Neural crest cell (in vitro differentiated cells): Measurements from ENCODE around the gene JAGN1. TPM values are rescaled to one million over a fixed set of nuclear protein-coding genes. Genes with fewer than 3 reads are reported as not detected.
A peak's percentile ranks its signal among the peaks of the same experiment; 100 is the strongest.

Experiments used
- DNase-seq: peaks from one replicate; pipeline ENCODE4 v3.0.0; 2021; ENCODE audit warnings: low read depth, mixed read lengths, low spot score
- H3K27ac Mint-ChIP-seq: one replicate; pipeline ENCODE4 v1.8.0; 2021; ENCODE audit warnings: mild to moderate bottlenecking, mixed read lengths; ENCODE audit not compliant: unreplicated experiment
- H3K27me3 Mint-ChIP-seq: 2 replicates; pipeline ENCODE4 v1.8.0; 2021; ENCODE audit warnings: low read depth, mild to moderate bottlenecking, mixed read lengths
- H3K36me3 Mint-ChIP-seq: 2 replicates; pipeline ENCODE4 v1.8.0; 2021; ENCODE audit warnings: low read depth, mild to moderate bottlenecking, mixed read lengths
- H3K4me1 Mint-ChIP-seq: 2 replicates; pipeline ENCODE4 v1.8.0; 2021; ENCODE audit warnings: mixed read lengths
- H3K4me3 Mint-ChIP-seq: one replicate; pipeline ENCODE4 v1.8.0; 2021; ENCODE audit warnings: mild to moderate bottlenecking, mixed read lengths
- H3K9me3 Mint-ChIP-seq: 2 replicates; pipeline ENCODE4 v1.8.0; 2021; ENCODE audit warnings: mixed read lengths
- total RNA-seq: library from RNA; stranded (reverse); gene quantifications from 2 replicates; pipeline ENCODE4 v1.2.1, GENCODE V29; 2021
- TF ChIP-seq, protein P1 (sequence below): fragments of 200-600 bp; sonication (generic); conservative IDR thresholded peaks from 2 replicates; pipeline ENCODE4 v1.5.0; 2021; ENCODE audit warnings: antibody characterized with exemption, mild to moderate bottlenecking

The JAGN1 gene
- total RNA-seq, 1 donor from 2014 or later, result 41.1 TPM

DNA sequence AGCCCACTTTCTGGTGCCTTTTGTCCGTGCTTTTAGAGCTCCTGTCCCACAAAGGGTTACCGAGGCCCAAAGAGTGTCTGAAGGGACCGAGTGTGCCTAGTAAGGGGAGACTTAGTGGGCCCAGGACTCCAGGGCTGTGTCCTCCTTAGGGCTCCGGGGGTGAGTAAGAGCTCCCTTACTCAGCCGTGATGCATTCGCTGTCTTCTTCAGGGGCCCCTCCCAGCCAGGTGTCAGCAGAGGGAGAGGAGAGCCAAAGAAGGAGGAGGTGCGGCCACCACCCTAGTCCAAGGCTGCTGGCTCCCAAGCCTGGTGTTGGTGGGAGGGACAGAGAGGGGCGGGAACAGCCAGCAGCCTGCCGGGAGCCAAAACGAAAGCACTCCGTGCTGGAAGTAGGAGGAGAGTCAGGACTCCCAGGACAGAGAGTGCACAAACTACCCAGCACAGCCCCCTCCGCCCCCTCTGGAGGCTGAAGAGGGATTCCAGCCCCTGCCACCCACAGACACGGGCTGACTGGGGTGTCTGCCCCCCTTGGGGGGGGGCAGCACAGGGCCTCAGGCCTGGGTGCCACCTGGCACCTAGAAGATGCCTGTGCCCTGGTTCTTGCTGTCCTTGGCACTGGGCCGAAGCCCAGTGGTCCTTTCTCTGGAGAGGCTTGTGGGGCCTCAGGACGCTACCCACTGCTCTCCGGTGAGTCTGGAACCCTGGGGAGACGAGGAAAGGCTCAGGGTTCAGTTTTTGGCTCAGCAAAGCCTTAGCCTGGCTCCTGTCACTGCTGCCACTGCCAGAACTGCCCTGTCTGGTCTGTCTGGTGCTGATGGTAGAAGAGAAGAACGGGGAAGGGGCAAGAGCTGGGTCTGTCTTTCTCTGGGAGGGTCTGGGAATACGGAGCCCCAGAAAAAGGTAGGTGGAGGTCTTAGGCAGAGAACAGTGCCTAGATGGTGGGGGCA lies 26.6 kb downstream of the JAGN1 start, which contains the start of gene IL17RC:
TSS of gene IL17RC (plus strand) at position 365 of the 947 bp plus-strand sequence. CDS start at position 583, 218 bp downstream.
- peak; percentile 27 for DNase-seq
- no peaks in the 10 kb centered on the region for H3K36me3 Mint-ChIP-seq
- H3K27me3 Mint-ChIP-seq, result no peaks in the 10 kb centered on the region
- H3K9me3 Mint-ChIP-seq, result no peaks in the 10 kb centered on the region
- H3K4me3 Mint-ChIP-seq, result peak within 1 kb of the TSS; percentile 84
- peaks cover 13% of the 10 kb centered on the region for H3K4me1 Mint-ChIP-seq
- H3K27ac Mint-ChIP-seq, result peak within 1 kb of the TSS; percentile 75
- TF ChIP-seq, protein P1, sequence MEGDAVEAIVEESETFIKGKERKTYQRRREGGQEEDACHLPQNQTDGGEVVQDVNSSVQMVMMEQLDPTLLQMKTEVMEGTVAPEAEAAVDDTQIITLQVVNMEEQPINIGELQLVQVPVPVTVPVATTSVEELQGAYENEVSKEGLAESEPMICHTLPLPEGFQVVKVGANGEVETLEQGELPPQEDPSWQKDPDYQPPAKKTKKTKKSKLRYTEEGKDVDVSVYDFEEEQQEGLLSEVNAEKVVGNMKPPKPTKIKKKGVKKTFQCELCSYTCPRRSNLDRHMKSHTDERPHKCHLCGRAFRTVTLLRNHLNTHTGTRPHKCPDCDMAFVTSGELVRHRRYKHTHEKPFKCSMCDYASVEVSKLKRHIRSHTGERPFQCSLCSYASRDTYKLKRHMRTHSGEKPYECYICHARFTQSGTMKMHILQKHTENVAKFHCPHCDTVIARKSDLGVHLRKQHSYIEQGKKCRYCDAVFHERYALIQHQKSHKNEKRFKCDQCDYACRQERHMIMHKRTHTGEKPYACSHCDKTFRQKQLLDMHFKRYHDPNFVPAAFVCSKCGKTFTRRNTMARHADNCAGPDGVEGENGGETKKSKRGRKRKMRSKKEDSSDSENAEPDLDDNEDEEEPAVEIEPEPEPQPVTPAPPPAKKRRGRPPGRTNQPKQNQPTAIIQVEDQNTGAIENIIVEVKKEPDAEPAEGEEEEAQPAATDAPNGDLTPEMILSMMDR, result no peak

DNA sequence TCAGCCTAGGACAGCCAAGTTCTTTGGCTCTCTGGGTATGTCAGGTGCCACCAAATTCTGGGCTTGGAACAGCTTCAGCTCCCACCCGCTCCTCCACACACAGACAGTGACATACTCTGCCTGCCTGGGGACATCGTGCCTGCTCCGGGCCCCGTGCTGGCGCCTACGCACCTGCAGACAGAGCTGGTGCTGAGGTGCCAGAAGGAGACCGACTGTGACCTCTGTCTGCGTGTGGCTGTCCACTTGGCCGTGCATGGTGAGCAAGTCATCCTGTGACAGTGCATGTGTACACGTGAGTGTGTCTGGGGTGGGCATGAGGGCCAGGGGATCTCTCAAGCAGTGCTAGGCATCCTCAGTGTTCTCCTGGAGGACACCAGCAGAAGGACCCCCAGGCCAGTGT lies 27.4 kb downstream of the JAGN1 start:
- Mint-ChIP-seq H3K27me3 (no peaks in the 10 kb centered on the region), H3K9me3 (no peaks in the 10 kb centered on the region), H3K4me3 (no peak overlapping the region), H3K27ac (no peak overlapping the region), H3K36me3 (no peaks in the 10 kb centered on the region), H3K4me1 (peaks cover 13% of the 10 kb centered on the region)
- DNase-seq, result no peak
- TF ChIP-seq, protein P1, result no peak

DNA sequence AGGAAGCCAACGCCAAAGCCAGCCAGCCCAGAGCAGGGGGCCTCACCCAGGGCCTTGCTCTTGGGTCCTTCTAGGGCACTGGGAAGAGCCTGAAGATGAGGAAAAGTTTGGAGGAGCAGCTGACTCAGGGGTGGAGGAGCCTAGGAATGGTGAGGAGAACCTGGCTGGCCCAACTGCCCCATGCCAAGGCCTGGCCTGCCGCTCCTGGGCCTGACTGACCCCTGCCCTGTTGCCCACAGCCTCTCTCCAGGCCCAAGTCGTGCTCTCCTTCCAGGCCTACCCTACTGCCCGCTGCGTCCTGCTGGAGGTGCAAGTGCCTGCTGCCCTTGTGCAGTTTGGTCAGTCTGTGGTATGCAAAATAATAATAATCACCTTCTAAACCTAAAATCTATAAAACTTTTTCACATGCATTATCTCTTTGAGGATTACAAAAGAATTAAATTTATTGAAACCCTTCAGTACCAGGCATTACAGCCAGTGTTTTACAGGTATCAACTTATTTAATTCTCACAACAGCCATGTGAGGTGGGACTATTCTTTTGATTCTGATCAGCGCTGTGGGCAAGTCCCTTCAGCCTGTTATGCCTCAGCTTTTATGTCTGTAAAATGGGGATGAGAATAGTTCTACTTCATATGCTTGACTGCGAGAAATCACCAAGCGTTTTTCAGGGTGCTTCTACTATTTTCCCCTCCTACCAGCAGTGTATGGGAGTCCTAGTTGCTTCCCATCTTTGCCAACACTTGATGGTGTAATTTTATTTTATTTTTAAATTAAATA lies 28.0 kb downstream of the JAGN1 start:
- H3K4me3 Mint-ChIP-seq, result no peak overlapping the region
- H3K36me3 Mint-ChIP-seq, result no peaks in the 10 kb centered on the region
- H3K27me3 Mint-ChIP-seq, result no peaks in the 10 kb centered on the region
- H3K27ac Mint-ChIP-seq, result no peak overlapping the region
- no peaks in the 10 kb centered on the region for H3K9me3 Mint-ChIP-seq
- no peak for DNase-seq
- TF ChIP-seq, protein P1, result no peak
- H3K4me1 Mint-ChIP-seq, result peaks cover 13% of the 10 kb centered on the region

DNA sequence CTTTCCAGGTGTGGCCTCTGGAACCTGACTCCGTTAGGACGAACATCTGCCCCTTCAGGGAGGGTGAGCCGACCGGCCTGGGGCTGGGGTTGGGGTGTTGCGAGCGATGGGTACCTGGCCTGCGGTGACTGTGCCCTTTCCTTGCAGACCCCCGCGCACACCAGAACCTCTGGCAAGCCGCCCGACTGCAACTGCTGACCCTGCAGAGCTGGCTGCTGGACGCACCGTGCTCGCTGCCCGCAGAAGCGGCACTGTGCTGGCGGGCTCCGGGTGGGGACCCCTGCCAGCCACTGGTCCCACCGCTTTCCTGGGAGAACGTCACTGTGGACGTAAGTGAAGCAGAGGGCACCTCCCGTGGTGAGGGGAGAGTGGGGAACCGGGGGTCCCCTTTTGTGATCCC lies 37.7 kb downstream of the JAGN1 start:
- H3K27ac Mint-ChIP-seq, result no peak overlapping the region
- H3K36me3 Mint-ChIP-seq, result no peaks in the 10 kb centered on the region
- no peak for DNase-seq
- H3K9me3 Mint-ChIP-seq, result no peaks in the 10 kb centered on the region
- no peak overlapping the region for H3K4me3 Mint-ChIP-seq
- peaks cover 9% of the 10 kb centered on the region for H3K4me1 Mint-ChIP-seq
- TF ChIP-seq, protein P1, result no peak
- no peaks in the 10 kb centered on the region for H3K27me3 Mint-ChIP-seq

DNA sequence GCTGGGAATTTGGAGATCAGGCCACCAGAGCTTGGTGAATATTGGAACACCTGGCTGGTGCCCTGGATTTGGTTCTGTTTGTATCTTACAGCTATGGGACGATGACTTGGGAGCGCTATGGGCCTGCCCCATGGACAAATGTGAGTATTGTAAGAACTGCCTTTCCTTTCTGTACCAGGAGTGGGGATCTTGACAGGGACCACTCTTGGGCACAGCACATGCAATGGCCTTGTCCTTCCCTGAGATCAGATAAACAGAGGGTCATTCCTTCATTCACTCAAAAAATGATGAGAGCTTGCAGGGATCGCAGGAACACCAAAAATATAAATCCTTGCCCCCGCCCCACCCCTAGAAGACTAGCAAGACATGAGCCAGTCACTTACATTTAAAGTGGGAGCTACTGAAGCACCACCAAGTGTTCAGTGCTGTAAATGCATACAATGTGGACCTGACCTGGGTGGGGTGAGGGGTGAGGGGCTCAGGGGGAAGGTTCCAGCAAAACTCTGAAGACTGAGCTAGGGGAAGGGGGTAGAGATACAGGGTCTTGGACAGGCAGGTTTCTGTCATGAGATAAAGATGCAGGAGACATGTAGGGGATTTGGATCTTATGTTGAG lies 40.5 kb downstream of the JAGN1 start:
- no peaks in the 10 kb centered on the region for H3K9me3 Mint-ChIP-seq
- TF ChIP-seq, protein P1, result peak; percentile 30
- peaks cover 34% of the 10 kb centered on the region for H3K4me1 Mint-ChIP-seq
- no peak for DNase-seq
- H3K27ac Mint-ChIP-seq, result no peak overlapping the region
- H3K36me3 Mint-ChIP-seq, result no peaks in the 10 kb centered on the region
- H3K4me3 Mint-ChIP-seq, result peak overlapping the region; percentile 78
- H3K27me3 Mint-ChIP-seq, result no peaks in the 10 kb centered on the region
